Transverse colon (tissue), 4 donors: Measurements from ENCODE around the gene MAGEB3.

Experiments
- CTCF ChIP-seq, 5 experiments: fragments of 200-600 bp in 3 of 5; fragments of 450-650 bp in 2 of 5; sonication (generic) in 3 of 5; IDR thresholded peaks; 1 replicate in 2 of 5; 2 replicates in 3 of 5; pipeline ENCODE4 v1.5.1; 2016 to 2017; ENCODE audit warnings: antibody characterized with exemption in 5 of 5, inconsistent platforms in 3 of 5, mild to moderate bottlenecking in 2 of 5, moderate library complexity in 1 of 5
- POLR2AphosphoS5 ChIP-seq, 3 donors: sonication (generic); formaldehyde crosslinking; IDR thresholded peaks; one replicate each; pipeline ENCODE4 v1.6.1; 2016; ENCODE audit warnings: antibody characterized with exemption in 3 of 3

GRCh38 chrX:30183554-30183953, 46.9 kb upstream of the MAGEB3 start:
- no peak for TF ChIP-seq POLR2AphosphoS5 (IDR thresholded peaks at IDR 0.05)
- no peak for TF ChIP-seq CTCF (IDR thresholded peaks at IDR 0.05)
